SK-N-MC (cell line): ENCODE measurements around the gene OR2L3.

Experiments used
- DNase-seq: peaks from one replicate; pipeline ENCODE4 v3.0.0-alpha.2; 2011; ENCODE audit warnings: low read depth, low spot score
- H3K27ac ChIP-seq: fragments of 200-600 bp; sonication (generic); 2 replicates; pipeline ENCODE4 v1.5.1; 2016; ENCODE audit warnings: mixed run types
- H3K36me3 ChIP-seq: fragments of 200-600 bp; sonication (generic); 2 replicates; pipeline ENCODE4 v1.6.1; 2017; ENCODE audit warnings: antibody characterized with exemption, low read length, mixed read lengths; ENCODE audit not compliant: insufficient read depth
- H3K4me3 ChIP-seq: fragments of 200-600 bp; sonication (generic); 2 replicates; pipeline ENCODE4 v1.5.1; 2016
- H3K9ac ChIP-seq: fragments of 200-600 bp; sonication (generic); 2 replicates; pipeline ENCODE4 v1.8.0; 2017; ENCODE audit warnings: mixed run types, mixed read lengths; ENCODE audit not compliant: insufficient read length
- H3K9me3 ChIP-seq: fragments of 200-600 bp; sonication (generic); 2 replicates; pipeline ENCODE4 v1.6.1; 2017; ENCODE audit warnings: low read depth, mild to moderate bottlenecking, antibody characterized with exemption, low read length, moderate library complexity, mixed read lengths
- EZH2 ChIP-seq: fragments of 200-600 bp; sonication (generic); IDR thresholded peaks from one replicate; pipeline ENCODE4 v1.6.1; 2017; ENCODE audit warnings: antibody characterized with exemption
- FOXP2 ChIP-seq: optimal IDR thresholded peaks from 2 replicates; pipeline ENCODE3; 2011; ENCODE audit warnings: mild to moderate bottlenecking, moderate library complexity; ENCODE audit not compliant: insufficient read depth; ENCODE audit errors: extremely low read length, control extremely low read depth
- POLR2AphosphoS5 ChIP-seq: IDR thresholded peaks from 2 replicates; pipeline ENCODE4 v1.6.1; 2012; ENCODE audit warnings: mild to moderate bottlenecking, low read depth, low read length, borderline replicate concordance

The OR2L3 gene

DNA sequence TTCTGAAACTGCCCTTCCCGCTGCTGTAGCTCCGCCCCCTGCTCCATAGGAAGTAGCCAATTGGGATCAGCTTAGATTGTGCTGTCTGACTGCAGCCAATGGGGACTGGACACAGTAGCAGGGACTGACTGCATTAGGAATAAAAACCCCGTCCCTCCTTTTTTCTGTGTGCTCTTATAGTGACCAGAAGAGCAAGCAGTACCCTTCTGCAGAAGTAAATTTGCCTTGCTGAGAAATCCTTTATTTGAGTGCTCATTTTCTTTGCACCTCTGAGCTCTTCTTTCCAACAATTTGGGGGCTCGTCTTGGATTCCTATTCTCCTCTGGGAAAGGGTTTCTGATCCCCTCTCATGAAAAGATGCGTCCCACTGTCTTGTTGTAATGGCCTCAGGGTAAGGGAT, 64.5 kb downstream of the OR2L3 start:
- H3K9me3 ChIP-seq: 0 out of 2 replicates have a peak, but pooled peaks cover 6% of the 10 kb centered on the region
- no peak overlapping the region for H3K9ac ChIP-seq
- no peaks in the 10 kb centered on the region for H3K36me3 ChIP-seq
- TF ChIP-seq FOXP2 (no peak), POLR2AphosphoS5 (no peak), EZH2 (no peak)
- DNase-seq: no peak
- no peak overlapping the region for H3K4me3 ChIP-seq
- H3K27ac ChIP-seq: no peak overlapping the region
